Bronchial epithelial cell (primary cell): ENCODE data around the gene NABP1. TPM values are rescaled to one million over a fixed set of nuclear protein-coding genes. Genes with fewer than 3 reads are reported as not detected.

Experiments
- DNase-seq: peaks from one replicate; pipeline ENCODE4 v3.0.0-alpha.2; 2010; ENCODE audit warnings: low read depth
- FAIRE-seq: peaks from 2 replicates; lab custom pipeline; 2011; peaks lifted over from hg19 to GRCh38; lab: Jason Lieb, UNC
- H3K27me3 ChIP-seq: 2 replicates; pipeline ENCODE4 v1.5.1; 2011; ENCODE audit warnings: low read length; ENCODE audit not compliant: control insufficient read depth, insufficient read depth
- H3K36me3 ChIP-seq: 2 replicates; pipeline ENCODE4 v1.5.1; 2011; ENCODE audit warnings: low read length; ENCODE audit not compliant: control insufficient read depth, insufficient read depth
- H3K4me3 ChIP-seq: 2 replicates; pipeline ENCODE4 v1.5.1; 2011; ENCODE audit warnings: mild to moderate bottlenecking, low read depth, low read length, control low read depth
- CTCF ChIP-seq: IDR thresholded peaks from 2 replicates; pipeline ENCODE4 v1.5.1; 2011; ENCODE audit warnings: mild to moderate bottlenecking, moderate library complexity, low read length, control low read depth, inconsistent platforms; ENCODE audit not compliant: insufficient read depth, severe bottlenecking
- total RNA-seq: library from RNA; depleted of rRNA; stranded (reverse); fragments of >200 nt; gene quantifications from 2 replicates; pipeline ENCODE4 v1.2.1, GENCODE V29; 2014

NABP1 gene
- total RNA-seq, 1 donor from 2014 or later, result 45.5 TPM

GRCh38 chr2:191653667-191654391 is 24.1 kb upstream of the NABP1 start:
- Histone ChIP-seq H3K27me3 (no peaks in the 10 kb centered on the region), H3K36me3 (no peaks in the 10 kb centered on the region), H3K4me3 (no peak overlapping the region)
- FAIRE-seq, result no peak
- no peak for TF ChIP-seq CTCF
- DNase-seq, result no peak

- no peak for FAIRE-seq
- Histone ChIP-seq H3K36me3 (no peaks in the 10 kb centered on the region), H3K4me3 (no peak overlapping the region), H3K27me3 (no peaks in the 10 kb centered on the region)
- DNase-seq, result peak; percentile 94
- no peak for TF ChIP-seq CTCF
Observed at GRCh38 chr2:191656391-191656790, 21.5 kb upstream of the NABP1 start.

GRCh38 chr2:191656792-191657191 is 21.1 kb upstream of the NABP1 start:
- Histone ChIP-seq H3K27me3 (no peaks in the 10 kb centered on the region), H3K36me3 (no peaks in the 10 kb centered on the region), H3K4me3 (no peak overlapping the region)
- no peak for DNase-seq
- no peak for FAIRE-seq
- TF ChIP-seq CTCF, result no peak

- no peaks in the 10 kb centered on the region for H3K27me3 ChIP-seq
- no peak overlapping the region for H3K4me3 ChIP-seq
- no peak for TF ChIP-seq CTCF
- no peaks in the 10 kb centered on the region for H3K36me3 ChIP-seq
- DNase-seq, result peak; percentile 79
- FAIRE-seq, result no peak
Observed at GRCh38 chr2:191657977-191658376, 20.0 kb upstream of the NABP1 start.

- no peaks in the 10 kb centered on the region for H3K27me3 ChIP-seq
- H3K4me3 ChIP-seq, result no peak overlapping the region
- H3K36me3 ChIP-seq, result no peaks in the 10 kb centered on the region
- no peak for FAIRE-seq
- no peak for DNase-seq
- no peak for TF ChIP-seq CTCF
Observed at GRCh38 chr2:191659198-191659597, 18.7 kb upstream of the NABP1 start.

GRCh38 chr2:191660575-191660974 is 17.4 kb upstream of the NABP1 start:
- no peak overlapping the region for H3K4me3 ChIP-seq
- H3K27me3 ChIP-seq, result no peaks in the 10 kb centered on the region
- FAIRE-seq (no peak), DNase-seq (no peak)
- no peak for TF ChIP-seq CTCF
- H3K36me3 ChIP-seq, result no peaks in the 10 kb centered on the region
